Peyer's patch (tissue), 4 donors: Measurements from ENCODE around the gene MRPL33. TPM values are rescaled to one million over a fixed set of nuclear protein-coding genes. Genes with fewer than 3 reads are reported as not detected.

Experiments
- DNase-seq, 3 donors: peaks; one replicate each; pipeline ENCODE4 v3.0.0-alpha.2; 2017 to 2019
- H3K27ac ChIP-seq, 4 donors: fragments of 200-600 bp; sonication (generic); one replicate each; pipeline ENCODE4 v1.5.1; 2016 to 2019
- H3K27me3 ChIP-seq, 2 donors: fragments of 200-600 bp; sonication (generic); one replicate each; pipeline ENCODE4 v1.5.1; 2019
- H3K36me3 ChIP-seq, 3 donors: fragments of 200-600 bp; sonication (generic); one replicate each; pipeline ENCODE4 v1.5.1; 2016 to 2019
- H3K4me1 ChIP-seq, 4 donors: fragments of 200-600 bp; sonication (generic); one replicate each; pipeline ENCODE4 v1.5.1; 2016 to 2019
- H3K4me3 ChIP-seq, 4 donors: fragments of 200-600 bp; sonication (generic); 1 replicate in 3 of 4; 2 replicates in 1 of 4; pipeline ENCODE4 v1.5.1; 2016 to 2019; ENCODE audit warnings: mild to moderate bottlenecking in 1 of 4
- H3K9me3 ChIP-seq, 4 donors: fragments of 200-600 bp; sonication (generic); one replicate each; pipeline ENCODE4 v1.5.1; 2016 to 2019; ENCODE audit warnings: mild to moderate bottlenecking in 1 of 4
- POLR2A ChIP-seq, 2 donors: fragments of 450-650 bp; IDR thresholded peaks; one replicate each; pipeline ENCODE4 v1.5.1; 2017; ENCODE audit warnings: antibody characterized with exemption in 2 of 2, mild to moderate bottlenecking in 2 of 2, moderate library complexity in 2 of 2
- total RNA-seq, 4 donors: library from RNA; depleted of rRNA; stranded (reverse); fragments of >200 nt; gene quantifications; one replicate each; pipeline ENCODE4 v1.1.0, GENCODE V29; 2016
- TF ChIP-seq, protein P1 (sequence below), 6 experiments: fragments of 450-650 bp in 4 of 6; fragments of 200-600 bp in 2 of 6; sonication (generic) in 1 of 6; IDR thresholded peaks; one replicate each; pipeline ENCODE4 v1.5.1; 2017 to 2019; ENCODE audit warnings: antibody characterized with exemption in 6 of 6, mild to moderate bottlenecking in 3 of 6, moderate library complexity in 1 of 6

MRPL33 gene
- total RNA-seq, 4 donors from 2014 or later, result 25.6 to 67.1 (median 37.8) TPM

GRCh38 chr2:27810455-27810854 is 38.9 kb downstream of the MRPL33 start:
- TF ChIP-seq POLR2A (IDR thresholded peaks at IDR 0.05), result no peak
- TF ChIP-seq, protein P1, sequence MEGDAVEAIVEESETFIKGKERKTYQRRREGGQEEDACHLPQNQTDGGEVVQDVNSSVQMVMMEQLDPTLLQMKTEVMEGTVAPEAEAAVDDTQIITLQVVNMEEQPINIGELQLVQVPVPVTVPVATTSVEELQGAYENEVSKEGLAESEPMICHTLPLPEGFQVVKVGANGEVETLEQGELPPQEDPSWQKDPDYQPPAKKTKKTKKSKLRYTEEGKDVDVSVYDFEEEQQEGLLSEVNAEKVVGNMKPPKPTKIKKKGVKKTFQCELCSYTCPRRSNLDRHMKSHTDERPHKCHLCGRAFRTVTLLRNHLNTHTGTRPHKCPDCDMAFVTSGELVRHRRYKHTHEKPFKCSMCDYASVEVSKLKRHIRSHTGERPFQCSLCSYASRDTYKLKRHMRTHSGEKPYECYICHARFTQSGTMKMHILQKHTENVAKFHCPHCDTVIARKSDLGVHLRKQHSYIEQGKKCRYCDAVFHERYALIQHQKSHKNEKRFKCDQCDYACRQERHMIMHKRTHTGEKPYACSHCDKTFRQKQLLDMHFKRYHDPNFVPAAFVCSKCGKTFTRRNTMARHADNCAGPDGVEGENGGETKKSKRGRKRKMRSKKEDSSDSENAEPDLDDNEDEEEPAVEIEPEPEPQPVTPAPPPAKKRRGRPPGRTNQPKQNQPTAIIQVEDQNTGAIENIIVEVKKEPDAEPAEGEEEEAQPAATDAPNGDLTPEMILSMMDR (IDR thresholded peaks at IDR 0.05), result no peak
- no peak overlapping the region for H3K4me3 ChIP-seq
- no peaks in the 10 kb centered on the region for H3K9me3 ChIP-seq
- no peaks in the 10 kb centered on the region for H3K36me3 ChIP-seq
- DNase-seq, result no peak
- no peaks in the 10 kb centered on the region for H3K27me3 ChIP-seq
- no peak overlapping the region for H3K27ac ChIP-seq
- no peaks in the 10 kb centered on the region for H3K4me1 ChIP-seq

GRCh38 chr2:27811768-27812167 is 40.2 kb downstream of the MRPL33 start:
- no peak overlapping the region for H3K27ac ChIP-seq
- no peak for DNase-seq
- no peaks in the 10 kb centered on the region for H3K9me3 ChIP-seq
- no peaks in the 10 kb centered on the region for H3K36me3 ChIP-seq
- H3K27me3 ChIP-seq, result no peaks in the 10 kb centered on the region
- H3K4me1 ChIP-seq, result no peaks in the 10 kb centered on the region
- H3K4me3 ChIP-seq, result no peak overlapping the region
- TF ChIP-seq POLR2A (IDR thresholded peaks at IDR 0.05), result no peak
- TF ChIP-seq, protein P1 (IDR thresholded peaks at IDR 0.05), result no peak

GRCh38 chr2:27814758-27815157 is 43.2 kb downstream of the MRPL33 start:
- no peaks in the 10 kb centered on the region for H3K9me3 ChIP-seq
- H3K4me1 ChIP-seq, result no peaks in the 10 kb centered on the region
- H3K27me3 ChIP-seq, result no peaks in the 10 kb centered on the region
- no peak for DNase-seq
- no peak overlapping the region for H3K27ac ChIP-seq
- TF ChIP-seq POLR2A (IDR thresholded peaks at IDR 0.05), result no peak
- TF ChIP-seq, protein P1 (IDR thresholded peaks at IDR 0.05), result no peak
- H3K4me3 ChIP-seq, result no peak overlapping the region
- no peaks in the 10 kb centered on the region for H3K36me3 ChIP-seq

GRCh38 chr2:27815860-27816438 is 44.4 kb downstream of the MRPL33 start:
- no peaks in the 10 kb centered on the region for H3K36me3 ChIP-seq
- no peak for DNase-seq
- H3K4me3 ChIP-seq, result no peak overlapping the region
- no peaks in the 10 kb centered on the region for H3K4me1 ChIP-seq
- H3K27me3 ChIP-seq, result no peaks in the 10 kb centered on the region
- TF ChIP-seq, protein P1 (IDR thresholded peaks at IDR 0.05), result no peak
- no peak for TF ChIP-seq POLR2A (IDR thresholded peaks at IDR 0.05)
- H3K27ac ChIP-seq, result no peak overlapping the region
- H3K9me3 ChIP-seq, result no peaks in the 10 kb centered on the region

GRCh38 chr2:27822049-27822448 is 50.5 kb downstream of the MRPL33 start:
- Histone ChIP-seq H3K4me3 (no peak overlapping the region), H3K9me3 (no peaks in the 10 kb centered on the region), H3K27ac (no peak overlapping the region), H3K36me3 (no peaks in the 10 kb centered on the region), H3K4me1 (no peaks in the 10 kb centered on the region), H3K27me3 (no peaks in the 10 kb centered on the region)
- TF ChIP-seq, protein P1 (IDR thresholded peaks at IDR 0.05), result no peak
- TF ChIP-seq POLR2A (IDR thresholded peaks at IDR 0.05), result no peak
- DNase-seq, result no peak

DNA sequence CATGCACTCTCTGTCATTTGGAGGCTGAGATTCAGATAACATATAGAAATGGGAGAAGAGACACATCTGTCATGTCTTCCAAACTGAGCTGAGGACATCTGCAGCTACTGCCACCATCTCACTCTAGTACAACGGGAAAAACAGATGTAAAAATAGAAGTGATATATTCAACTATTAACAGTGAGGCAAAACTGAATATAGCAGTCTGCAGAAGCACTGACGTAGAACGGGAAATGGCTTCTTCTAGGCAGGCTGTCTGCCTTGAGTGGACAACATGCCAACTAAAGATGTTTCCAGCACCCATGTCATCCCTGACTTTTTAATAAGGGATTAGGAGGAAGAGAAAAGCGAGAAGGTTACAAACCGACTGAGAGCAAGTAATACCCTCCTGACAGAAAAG is 51.6 kb downstream of the MRPL33 start:
- TF ChIP-seq POLR2A (IDR thresholded peaks at IDR 0.05), result no peak
- TF ChIP-seq, protein P1 (IDR thresholded peaks at IDR 0.05), result no peak
- no peak overlapping the region for H3K27ac ChIP-seq
- H3K27me3 ChIP-seq, result no peaks in the 10 kb centered on the region
- H3K36me3 ChIP-seq, result no peaks in the 10 kb centered on the region
- no peak overlapping the region for H3K4me3 ChIP-seq
- DNase-seq, result no peak
- H3K4me1 ChIP-seq, result no peaks in the 10 kb centered on the region
- H3K9me3 ChIP-seq, result no peaks in the 10 kb centered on the region
